ENCODE data around the gene SSBP1.
"Not testable (repeated sequence)": the region's sequence is repeated elsewhere in the genome, so short reads cannot be mapped to it uniquely, and the experiment has no call there.

DNA sequence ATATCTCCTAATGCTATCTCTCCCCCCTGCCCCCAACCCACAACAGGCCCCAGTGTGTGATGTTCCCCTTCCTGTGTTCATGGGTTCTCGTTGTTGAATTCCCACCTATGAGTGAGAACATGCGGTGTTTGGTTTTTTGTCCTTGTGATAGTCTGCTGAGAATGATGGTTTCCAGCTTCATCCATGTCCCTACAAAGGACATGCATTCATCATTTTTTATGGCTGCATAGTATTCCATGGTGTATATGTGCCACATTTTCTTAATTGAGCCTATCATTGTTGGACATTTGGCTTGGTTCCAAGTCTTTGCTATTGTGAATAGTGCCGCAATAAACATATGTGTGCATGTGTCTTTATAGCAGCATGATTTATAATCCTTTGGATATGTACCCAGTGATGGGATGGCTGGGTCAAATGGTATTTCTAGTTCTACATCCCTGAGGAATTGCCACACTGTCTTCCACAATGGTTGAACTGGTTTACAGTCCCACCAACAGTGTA, 32.0 kb downstream of the SSBP1 start:
- TF ChIP-seq, protein P1, sequence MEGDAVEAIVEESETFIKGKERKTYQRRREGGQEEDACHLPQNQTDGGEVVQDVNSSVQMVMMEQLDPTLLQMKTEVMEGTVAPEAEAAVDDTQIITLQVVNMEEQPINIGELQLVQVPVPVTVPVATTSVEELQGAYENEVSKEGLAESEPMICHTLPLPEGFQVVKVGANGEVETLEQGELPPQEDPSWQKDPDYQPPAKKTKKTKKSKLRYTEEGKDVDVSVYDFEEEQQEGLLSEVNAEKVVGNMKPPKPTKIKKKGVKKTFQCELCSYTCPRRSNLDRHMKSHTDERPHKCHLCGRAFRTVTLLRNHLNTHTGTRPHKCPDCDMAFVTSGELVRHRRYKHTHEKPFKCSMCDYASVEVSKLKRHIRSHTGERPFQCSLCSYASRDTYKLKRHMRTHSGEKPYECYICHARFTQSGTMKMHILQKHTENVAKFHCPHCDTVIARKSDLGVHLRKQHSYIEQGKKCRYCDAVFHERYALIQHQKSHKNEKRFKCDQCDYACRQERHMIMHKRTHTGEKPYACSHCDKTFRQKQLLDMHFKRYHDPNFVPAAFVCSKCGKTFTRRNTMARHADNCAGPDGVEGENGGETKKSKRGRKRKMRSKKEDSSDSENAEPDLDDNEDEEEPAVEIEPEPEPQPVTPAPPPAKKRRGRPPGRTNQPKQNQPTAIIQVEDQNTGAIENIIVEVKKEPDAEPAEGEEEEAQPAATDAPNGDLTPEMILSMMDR (conservative IDR thresholded peaks at IDR 0.05; ENCODE audit: low read depth, low read length), result not testable (repeated sequence)
- not testable (repeated sequence) for TF ChIP-seq EZH2phosphoT487 (IDR thresholded peaks at IDR 0.05; ENCODE audit: borderline replicate concordance, low read length)
